Measurements from ENCODE around the gene DIDO1. TPM values are rescaled to one million over a fixed set of nuclear protein-coding genes. Genes with fewer than 3 reads are reported as not detected.

Gene DIDO1
- total and polyA plus RNA-seq, 2 of the 13 experiments (the other 11 are each of a cell fraction or from before 2014, with no cell fraction given): 75.0 to 75.1 TPM

- TF ChIP-seq ZSCAN31 (CRISPR knock-in tag; IDR thresholded peaks at IDR 0.05; ENCODE audit: low read depth) (no peak), MLX (CRISPR knock-in tag; IDR thresholded peaks at IDR 0.05) (peak; percentile 10; the same call in 1 of the 2 replicates), ZNF33B (CRISPR knock-in tag; IDR thresholded peaks at IDR 0.05) (no peak), ZNF713 (CRISPR knock-in tag; IDR thresholded peaks at IDR 0.05) (0 out of 2 replicates have a peak, but pooled peaks have one; percentile 64), ZNF781 (CRISPR knock-in tag; IDR thresholded peaks at IDR 0.05; ENCODE audit: borderline replicate concordance, not compliant biosample characterization) (peak; percentile 67), ZNF329 (CRISPR knock-in tag; IDR thresholded peaks at IDR 0.05; ENCODE audit: low read depth) (no peak), ZNF513 (CRISPR knock-in tag; conservative IDR thresholded peaks at IDR 0.05) (no peak), ZFP41 (CRISPR knock-in tag; IDR thresholded peaks at IDR 0.05; ENCODE audit: borderline replicate concordance) (no peak), GLI4 (CRISPR knock-in tag; IDR thresholded peaks at IDR 0.05; ENCODE audit: borderline replicate concordance) (no peak; the same call in 1 of the 2 replicates), MYC (CRISPR knock-in tag; IDR thresholded peaks at IDR 0.05; ENCODE audit: borderline replicate concordance) (peak; percentile 47; the same call in 1 of the 2 replicates), RXRA (CRISPR knock-in tag; IDR thresholded peaks at IDR 0.05) (peak; percentile 60; the same call in 1 of the 2 replicates), KLF11 (CRISPR knock-in tag; IDR thresholded peaks at IDR 0.05) (no peak; the same call in 1 of the 2 replicates), ZNF496 (CRISPR knock-in tag; IDR thresholded peaks at IDR 0.05; ENCODE audit: insufficient replicate concordance) (no peak), CHD2 (IDR thresholded peaks at IDR 0.05; ENCODE audit: low read depth, low read length) (peak; percentile 79), RBM39 (IDR thresholded peaks at IDR 0.05; ENCODE audit: low read depth, low read length, poor library complexity, severe bottlenecking) (peak; percentile 73), RAD21 (CRISPR knock-in tag; IDR thresholded peaks at IDR 0.05) (peak; percentile 82), GRHL1 (CRISPR knock-in tag; conservative IDR thresholded peaks at IDR 0.05) (no peak), ZNF850 (CRISPR knock-in tag; conservative IDR thresholded peaks at IDR 0.05) (no peak), TRIM24 (CRISPR knock-in tag; IDR thresholded peaks at IDR 0.05) (no peak), PAF1 (CRISPR knock-in tag; IDR thresholded peaks at IDR 0.05) (no peak), EHMT2 (IDR thresholded peaks at IDR 0.05; ENCODE audit: borderline replicate concordance, low read depth, low read length) (no peak; the same call in 1 of the 2 replicates), MLXIP (CRISPR knock-in tag; IDR thresholded peaks at IDR 0.05; ENCODE audit: borderline replicate concordance) (no peak)
Measured at GRCh38 chr20:62875419-62876361, 50.6 kb downstream of the DIDO1 start (continued).

All from HepG2 (cell line).